ENCODE measurements around the gene GPX5. TPM values are rescaled to one million over a fixed set of nuclear protein-coding genes. Genes with fewer than 3 reads are reported as not detected.

Gene GPX5
- polyA plus RNA-seq, 1 donor from 2014 or later: not detected

GRCh38 chr6:28569748-28570147 lies 44.1 kb downstream of the GPX5 start:
- no peaks in the 10 kb centered on the region for H3K9me2 ChIP-seq (ENCODE audit: insufficient read depth, low read length)
- H2AFZ ChIP-seq (ENCODE audit: low read depth, low read length): no peak overlapping the region
- TF ChIP-seq SMC3 (conservative IDR thresholded peaks at IDR 0.05; ENCODE audit: poor library complexity): no peak
- TF ChIP-seq REST (IDR thresholded peaks at IDR 0.05; ENCODE audit: borderline replicate concordance): no peak
- no peak for TF ChIP-seq EP300 (conservative IDR thresholded peaks at IDR 0.05; ENCODE audit: poor library complexity, severe bottlenecking)
- no peak for TF ChIP-seq POLR2AphosphoS5 (IDR thresholded peaks at IDR 0.05)
- no peak for TF ChIP-seq MXI1 (conservative IDR thresholded peaks at IDR 0.05; ENCODE audit: poor library complexity, severe bottlenecking)
- TF ChIP-seq EZH2 (IDR thresholded peaks at IDR 0.05; ENCODE audit: borderline replicate concordance, insufficient read depth, low read length, poor library complexity, severe bottlenecking): no peak
- TF ChIP-seq RAD21 (conservative IDR thresholded peaks at IDR 0.05): no peak
- no peak for TF ChIP-seq TAF1 (IDR thresholded peaks at IDR 0.05; ENCODE audit: low read depth)
- H3K4me3 ChIP-seq (ENCODE audit: low read length): no peak overlapping the region
- no peaks in the 10 kb centered on the region for H3F3A ChIP-seq (ENCODE audit: insufficient read depth, low read length, poor library complexity, severe bottlenecking)
- no peak overlapping the region for H3K9ac ChIP-seq (ENCODE audit: low read length)
- H3K27me3 ChIP-seq (ENCODE audit: insufficient read depth, low read depth, low read length): no peaks in the 10 kb centered on the region
- H3K36me3 ChIP-seq (ENCODE audit: insufficient read depth, low read length): no peaks in the 10 kb centered on the region
- H3K4me2 ChIP-seq (ENCODE audit: low read length): no peak overlapping the region
- H3K79me2 ChIP-seq (replicated peaks; ENCODE audit: insufficient read depth, low read length): no peaks in the 10 kb centered on the region
- no peaks in the 10 kb centered on the region for H3K9me3 ChIP-seq (ENCODE audit: low read length)
- no peaks in the 10 kb centered on the region for H4K20me1 ChIP-seq (ENCODE audit: insufficient read depth)
- H3K27ac ChIP-seq (ENCODE audit: low read length): no peak overlapping the region

GRCh38 chr6:28580475-28580874 lies 54.8 kb downstream of the GPX5 start:
- H3K4me3 ChIP-seq (ENCODE audit: low read length): no peak overlapping the region
- no peak overlapping the region for H3K27ac ChIP-seq (ENCODE audit: low read length)
- no peak overlapping the region for H2AFZ ChIP-seq (ENCODE audit: low read depth, low read length)
- no peak overlapping the region for H3K4me2 ChIP-seq (ENCODE audit: low read length)
- no peaks in the 10 kb centered on the region for H3K9me2 ChIP-seq (ENCODE audit: insufficient read depth, low read length)
- H3K27me3 ChIP-seq (ENCODE audit: insufficient read depth, low read depth, low read length): no peaks in the 10 kb centered on the region
- no peaks in the 10 kb centered on the region for H4K20me1 ChIP-seq (ENCODE audit: insufficient read depth)
- no peaks in the 10 kb centered on the region for H3F3A ChIP-seq (ENCODE audit: insufficient read depth, low read length, poor library complexity, severe bottlenecking)
- peaks cover 12% of the 10 kb centered on the region for H3K79me2 ChIP-seq (replicated peaks; ENCODE audit: insufficient read depth, low read length)
- no peaks in the 10 kb centered on the region for H3K9me3 ChIP-seq (ENCODE audit: low read length)
- peak; percentile 28 for TF ChIP-seq CTCF (IDR thresholded peaks at IDR 0.05; ENCODE audit: poor library complexity, severe bottlenecking)
- TF ChIP-seq EP300 (conservative IDR thresholded peaks at IDR 0.05; ENCODE audit: poor library complexity, severe bottlenecking): no peak
- no peak overlapping the region for H3K9ac ChIP-seq (ENCODE audit: low read length)
- H3K36me3 ChIP-seq (ENCODE audit: insufficient read depth, low read length): no peaks in the 10 kb centered on the region

- Histone ChIP-seq H3K79me2 (replicated peaks; ENCODE audit: insufficient read depth, low read length) (peaks cover 22% of the 10 kb centered on the region), H4K20me1 (ENCODE audit: insufficient read depth) (no peaks in the 10 kb centered on the region)
- TF ChIP-seq SMC3 (conservative IDR thresholded peaks at IDR 0.05; ENCODE audit: poor library complexity): no peak
- TF ChIP-seq REST (IDR thresholded peaks at IDR 0.05; ENCODE audit: borderline replicate concordance): no peak
- no peak for TF ChIP-seq POLR2AphosphoS5 (IDR thresholded peaks at IDR 0.05)
- TF ChIP-seq CTCF (IDR thresholded peaks at IDR 0.05; ENCODE audit: poor library complexity, severe bottlenecking): no peak
- no peak for TF ChIP-seq EP300 (conservative IDR thresholded peaks at IDR 0.05; ENCODE audit: poor library complexity, severe bottlenecking)
- TF ChIP-seq MXI1 (conservative IDR thresholded peaks at IDR 0.05; ENCODE audit: poor library complexity, severe bottlenecking): no peak
- TF ChIP-seq TAF1 (IDR thresholded peaks at IDR 0.05; ENCODE audit: low read depth): no peak
- TF ChIP-seq RAD21 (conservative IDR thresholded peaks at IDR 0.05): no peak
- no peak for TF ChIP-seq EZH2 (IDR thresholded peaks at IDR 0.05; ENCODE audit: borderline replicate concordance, insufficient read depth, low read length, poor library complexity, severe bottlenecking)
Measured at GRCh38 chr6:28583463-28583862, 57.8 kb downstream of the GPX5 start.

More at GRCh38 chr6:28583463-28583862, 57.8 kb downstream of the GPX5 start:
- Histone ChIP-seq H3K27ac (ENCODE audit: low read length) (no peak overlapping the region), H3K36me3 (ENCODE audit: insufficient read depth, low read length) (no peaks in the 10 kb centered on the region), H3K9me3 (ENCODE audit: low read length) (no peaks in the 10 kb centered on the region), H2AFZ (ENCODE audit: low read depth, low read length) (no peak overlapping the region), H3K4me3 (ENCODE audit: low read length) (peak overlapping the region; percentile 80), H3K27me3 (ENCODE audit: insufficient read depth, low read depth, low read length) (no peaks in the 10 kb centered on the region), H3K9me2 (ENCODE audit: insufficient read depth, low read length) (no peaks in the 10 kb centered on the region), H3K9ac (ENCODE audit: low read length) (no peak overlapping the region), H3F3A (ENCODE audit: insufficient read depth, low read length, poor library complexity, severe bottlenecking) (no peaks in the 10 kb centered on the region), H3K4me2 (ENCODE audit: low read length) (peak overlapping the region; percentile 99)

Measured in neural cell (in vitro differentiated cells).